ENCODE measurements around the gene AMN1.
"Not testable (repeated sequence)": the region's sequence is repeated elsewhere in the genome, so short reads cannot be mapped to it uniquely, and the experiment has no call there.

AMN1 gene

GRCh38 chr12:31708118-31708517 lies 20.7 kb downstream of the AMN1 start:
- H2BK120ac ChIP-seq (ENCODE audit: low read depth, low read length); H2AK5ac ChIP-seq (ENCODE audit: low read depth, low read length); H2BK15ac ChIP-seq (ENCODE audit: low read length); DNase-seq (ENCODE audit: low spot score); H3K79me1 ChIP-seq (ENCODE audit: low read depth, low read length); H3K27me3 ChIP-seq (ENCODE audit: control insufficient read depth in 3 of 3, insufficient read depth in 3 of 3, low read depth in 1 of 3, low read length in 3 of 3); H3K23ac ChIP-seq (ENCODE audit: low read depth, low read length, poor library complexity); H3K4me1 ChIP-seq (ENCODE audit: control insufficient read depth in 2 of 2, insufficient read depth in 1 of 2, low read depth in 1 of 2, low read length in 2 of 2); H3K14ac ChIP-seq (ENCODE audit: low read length); H2AFZ ChIP-seq (ENCODE audit: low read length); H3K27ac ChIP-seq (replicated peaks; ENCODE audit: low read length); H2BK5ac ChIP-seq (ENCODE audit: low read length); H4K8ac ChIP-seq (ENCODE audit: low read depth, low read length); H4K91ac ChIP-seq (ENCODE audit: low read depth, low read length, poor library complexity); H3K36me3 ChIP-seq (replicated peaks in 1 of 2; ENCODE audit: control insufficient read depth in 2 of 2, insufficient read depth in 2 of 2, low read length in 2 of 2); H3K4ac ChIP-seq (ENCODE audit: low read length); H2BK12ac ChIP-seq (ENCODE audit: low read length); H3K18ac ChIP-seq (ENCODE audit: low read length); H3K9ac ChIP-seq (ENCODE audit: low read depth, low read length, poor library complexity); H3K4me2 ChIP-seq (ENCODE audit: insufficient read depth, low read length, poor library complexity, severe bottlenecking); H3K9me3 ChIP-seq (replicated peaks in 1 of 2; ENCODE audit: control insufficient read depth in 2 of 2, insufficient read depth in 1 of 2, low read depth in 1 of 2, low read length in 2 of 2); H3K4me3 ChIP-seq (ENCODE audit: low read length in 2 of 2): not testable (repeated sequence)
- WGBS, 2 donors (ENCODE audit: extremely low coverage in 2 of 2, insufficient read length in 2 of 2, insufficient replicate concordance in 1 of 2) = no CpG with 5 or more reads among the region's 7 CpGs

GRCh38 chr12:31705621-31706020 lies 23.2 kb downstream of the AMN1 start:
- Histone ChIP-seq H2BK15ac (ENCODE audit: low read length) (no peak overlapping the region), H3K9ac (ENCODE audit: low read depth, low read length, poor library complexity) (no peak overlapping the region), H3K14ac (ENCODE audit: low read length) (no peak overlapping the region), H2BK5ac (ENCODE audit: low read length) (no peak overlapping the region), H2AK5ac (ENCODE audit: low read depth, low read length) (no peak overlapping the region), H3K4me3 (ENCODE audit: low read length in 2 of 2) (no peak overlapping the region), H3K23ac (ENCODE audit: low read depth, low read length, poor library complexity) (no peak overlapping the region), H3K4me2 (ENCODE audit: insufficient read depth, low read length, poor library complexity, severe bottlenecking) (no peak overlapping the region), H3K36me3 (replicated peaks in 1 of 2; ENCODE audit: control insufficient read depth in 2 of 2, insufficient read depth in 2 of 2, low read length in 2 of 2) (peaks cover 0 to 2% of the 10 kb centered on the region in 2 donors), H3K27me3 (ENCODE audit: control insufficient read depth in 3 of 3, insufficient read depth in 3 of 3, low read depth in 1 of 3, low read length in 3 of 3) (no peaks in the 10 kb centered on the region), H3K4ac (ENCODE audit: low read length) (no peak overlapping the region), H3K79me1 (ENCODE audit: low read depth, low read length) (peaks cover 2% of the 10 kb centered on the region), H3K4me1 (ENCODE audit: control insufficient read depth in 2 of 2, insufficient read depth in 1 of 2, low read depth in 1 of 2, low read length in 2 of 2) (no peaks in the 10 kb centered on the region), H3K9me3 (replicated peaks in 1 of 2; ENCODE audit: control insufficient read depth in 2 of 2, insufficient read depth in 1 of 2, low read depth in 1 of 2, low read length in 2 of 2) (peaks cover 0 to 2% of the 10 kb centered on the region in 2 donors), H2BK12ac (ENCODE audit: low read length) (no peak overlapping the region), H4K91ac (ENCODE audit: low read depth, low read length, poor library complexity) (no peak overlapping the region), H4K8ac (ENCODE audit: low read depth, low read length) (no peak overlapping the region), H3K18ac (ENCODE audit: low read length) (no peak overlapping the region), H3K27ac (replicated peaks; ENCODE audit: low read length) (no peak overlapping the region), H2AFZ (ENCODE audit: low read length) (no peak overlapping the region), H2BK120ac (ENCODE audit: low read depth, low read length) (no peak overlapping the region)
- no CpG with 5 or more reads among the region's 2 CpGs for WGBS, 2 donors (ENCODE audit: extremely low coverage in 2 of 2, insufficient read length in 2 of 2, insufficient replicate concordance in 1 of 2)
- no peak for DNase-seq (ENCODE audit: low spot score)

- H4K8ac ChIP-seq (ENCODE audit: low read depth, low read length) = no peak overlapping the region
- H3K14ac ChIP-seq (ENCODE audit: low read length) = no peak overlapping the region
- H3K4me3 ChIP-seq (ENCODE audit: low read length in 2 of 2) = no peak overlapping the region
- no peaks in the 10 kb centered on the region for H3K9me3 ChIP-seq (replicated peaks in 1 of 2; ENCODE audit: control insufficient read depth in 2 of 2, insufficient read depth in 1 of 2, low read depth in 1 of 2, low read length in 2 of 2)
- H2AFZ ChIP-seq (ENCODE audit: low read length) = no peak overlapping the region
- H3K4ac ChIP-seq (ENCODE audit: low read length) = no peak overlapping the region
- H3K79me1 ChIP-seq (ENCODE audit: low read depth, low read length) = peaks cover 2% of the 10 kb centered on the region
- no peak overlapping the region for H3K27ac ChIP-seq (replicated peaks; ENCODE audit: low read length)
- DNase-seq (ENCODE audit: low spot score) = no peak
- no peak overlapping the region for H4K91ac ChIP-seq (ENCODE audit: low read depth, low read length, poor library complexity)
- H3K27me3 ChIP-seq (ENCODE audit: control insufficient read depth in 3 of 3, insufficient read depth in 3 of 3, low read depth in 1 of 3, low read length in 3 of 3) = no peaks in the 10 kb centered on the region
- no peak overlapping the region for H2BK120ac ChIP-seq (ENCODE audit: low read depth, low read length)
- H2BK5ac ChIP-seq (ENCODE audit: low read length) = no peak overlapping the region
- H3K9ac ChIP-seq (ENCODE audit: low read depth, low read length, poor library complexity) = no peak overlapping the region
- no peak overlapping the region for H2AK5ac ChIP-seq (ENCODE audit: low read depth, low read length)
- no peak overlapping the region for H3K4me2 ChIP-seq (ENCODE audit: insufficient read depth, low read length, poor library complexity, severe bottlenecking)
- no peaks in the 10 kb centered on the region for H3K4me1 ChIP-seq (ENCODE audit: control insufficient read depth in 2 of 2, insufficient read depth in 1 of 2, low read depth in 1 of 2, low read length in 2 of 2)
- no peak overlapping the region for H2BK15ac ChIP-seq (ENCODE audit: low read length)
- H2BK12ac ChIP-seq (ENCODE audit: low read length) = no peak overlapping the region
- H3K18ac ChIP-seq (ENCODE audit: low read length) = no peak overlapping the region
- no peak overlapping the region for H3K23ac ChIP-seq (ENCODE audit: low read depth, low read length, poor library complexity)
- peaks cover 0 to 6% of the 10 kb centered on the region in 2 donors for H3K36me3 ChIP-seq (replicated peaks in 1 of 2; ENCODE audit: control insufficient read depth in 2 of 2, insufficient read depth in 2 of 2, low read length in 2 of 2)
Measured at GRCh38 chr12:31702047-31702446, 26.8 kb downstream of the AMN1 start.

- H4K91ac ChIP-seq (ENCODE audit: low read depth, low read length, poor library complexity); H3K23ac ChIP-seq (ENCODE audit: low read depth, low read length, poor library complexity); H3K27ac ChIP-seq (replicated peaks; ENCODE audit: low read length); H3K36me3 ChIP-seq (replicated peaks in 1 of 2; ENCODE audit: control insufficient read depth in 2 of 2, insufficient read depth in 2 of 2, low read length in 2 of 2); H4K8ac ChIP-seq (ENCODE audit: low read depth, low read length); H3K4me2 ChIP-seq (ENCODE audit: insufficient read depth, low read length, poor library complexity, severe bottlenecking); H2AK5ac ChIP-seq (ENCODE audit: low read depth, low read length); H3K4me3 ChIP-seq (ENCODE audit: low read length in 2 of 2); H3K18ac ChIP-seq (ENCODE audit: low read length); H3K14ac ChIP-seq (ENCODE audit: low read length); H3K9ac ChIP-seq (ENCODE audit: low read depth, low read length, poor library complexity); H3K27me3 ChIP-seq (ENCODE audit: control insufficient read depth in 3 of 3, insufficient read depth in 3 of 3, low read depth in 1 of 3, low read length in 3 of 3); H3K4ac ChIP-seq (ENCODE audit: low read length); H2BK5ac ChIP-seq (ENCODE audit: low read length); DNase-seq (ENCODE audit: low spot score); H3K79me1 ChIP-seq (ENCODE audit: low read depth, low read length); H3K4me1 ChIP-seq (ENCODE audit: control insufficient read depth in 2 of 2, insufficient read depth in 1 of 2, low read depth in 1 of 2, low read length in 2 of 2); H3K9me3 ChIP-seq (replicated peaks in 1 of 2; ENCODE audit: control insufficient read depth in 2 of 2, insufficient read depth in 1 of 2, low read depth in 1 of 2, low read length in 2 of 2); H2BK15ac ChIP-seq (ENCODE audit: low read length); H2BK120ac ChIP-seq (ENCODE audit: low read depth, low read length); H2AFZ ChIP-seq (ENCODE audit: low read length); H2BK12ac ChIP-seq (ENCODE audit: low read length): not testable (repeated sequence)
- no CpG with 5 or more reads among the region's 3 CpGs for WGBS, 2 donors (ENCODE audit: extremely low coverage in 2 of 2, insufficient read length in 2 of 2, insufficient replicate concordance in 1 of 2)
Measured at GRCh38 chr12:31689921-31690320, 38.9 kb downstream of the AMN1 start.

All from neuronal stem cell (in vitro differentiated cells).